Neural progenitor cell (in vitro differentiated cells): ENCODE results near the gene TRPC4AP. TPM values are rescaled to one million over a fixed set of nuclear protein-coding genes. Genes with fewer than 3 reads are reported as not detected.

ENCODE experiments used
- DNase-seq: peaks from one replicate; pipeline ENCODE4 v3.0.0-alpha.2; 2016; ENCODE audit warnings: low spot score
- H2AFZ ChIP-seq: fragments of 200-600 bp; sonication (generic); replicated peaks from 2 replicates; pipeline ENCODE4 v1.6.1; 2016; ENCODE audit warnings: antibody characterized with exemption
- H3F3A ChIP-seq: fragments of 200-600 bp; sonication (generic); 2 replicates; pipeline ENCODE4 v1.6.1; 2016; ENCODE audit warnings: antibody characterized with exemption, low read depth
- H3K27ac ChIP-seq: fragments of 200-600 bp; sonication (generic); 2 replicates; pipeline ENCODE4 v1.5.1; 2016; ENCODE audit warnings: mild to moderate bottlenecking
- H3K27me3 ChIP-seq: fragments of 200-600 bp; sonication (generic); 2 replicates; pipeline ENCODE4 v1.6.1; 2016; ENCODE audit warnings: mild to moderate bottlenecking, moderate library complexity
- H3K36me3 ChIP-seq: fragments of 200-600 bp; sonication (generic); 2 replicates; pipeline ENCODE4 v1.5.1; 2016
- H3K4me1 ChIP-seq: fragments of 200-600 bp; sonication (generic); 2 replicates; pipeline ENCODE4 v1.6.1; 2016; ENCODE audit warnings: mixed run types
- H3K4me2 ChIP-seq: fragments of 200-600 bp; sonication (generic); 2 replicates; pipeline ENCODE4 v1.6.1; 2016
- H3K4me3 ChIP-seq: fragments of 200-600 bp; sonication (generic); 2 replicates; pipeline ENCODE4 v1.5.1; 2016
- H3K79me2 ChIP-seq: fragments of 200-600 bp; sonication (generic); 2 replicates; pipeline ENCODE4 v1.6.1; 2016; ENCODE audit warnings: low read depth
- H3K9ac ChIP-seq: fragments of 200-600 bp; sonication (generic); 2 replicates; pipeline ENCODE4 v1.6.1; 2016
- H3K9me3 ChIP-seq: fragments of 200-600 bp; sonication (generic); 2 replicates; pipeline ENCODE4 v1.5.1; 2016; ENCODE audit warnings: low read depth
- H4K20me1 ChIP-seq: fragments of 200-600 bp; sonication (generic); 2 replicates; pipeline ENCODE4 v1.6.1; 2016; ENCODE audit warnings: low read depth
- H3K27ac Mint-ChIP-seq: 3 replicates; pipeline ENCODE4 v1.8.0; 2021; ENCODE audit warnings: mixed read lengths
- H3K27me3 Mint-ChIP-seq: 2 replicates; pipeline ENCODE4 v1.8.0; 2022; ENCODE audit warnings: low read depth, mild to moderate bottlenecking, inconsistent platforms, moderate library complexity, mixed read lengths; ENCODE audit not compliant: insufficient read depth
- H3K36me3 Mint-ChIP-seq: 3 replicates; pipeline ENCODE4 v1.8.0; 2021; ENCODE audit warnings: mixed read lengths
- H3K4me1 Mint-ChIP-seq: 3 replicates; pipeline ENCODE4 v1.8.0; 2021; ENCODE audit warnings: mixed read lengths
- H3K4me3 Mint-ChIP-seq: 3 replicates; pipeline ENCODE4 v1.8.0; 2021; ENCODE audit warnings: mild to moderate bottlenecking, moderate library complexity, mixed read lengths
- H3K9me3 Mint-ChIP-seq: 3 replicates; pipeline ENCODE4 v1.8.0; 2020; ENCODE audit warnings: mixed read lengths
- EZH2 ChIP-seq: fragments of 200-600 bp; sonication (generic); IDR thresholded peaks from 2 replicates; pipeline ENCODE4 v1.6.1; 2017; ENCODE audit warnings: antibody characterized with exemption, mild to moderate bottlenecking, moderate library complexity
- EZH2phosphoT487 ChIP-seq: fragments of 200-600 bp; sonication (generic); IDR thresholded peaks from 2 replicates; pipeline ENCODE4 v1.6.1; 2017; ENCODE audit warnings: antibody characterized with exemption
- total RNA-seq: library from RNA; depleted of rRNA; stranded (reverse); fragments of >200 nt; gene quantifications from 2 replicates; pipeline ENCODE4 v1.2.3, GENCODE V29; 2015; ENCODE audit warnings: low replicate concordance
- TF ChIP-seq, protein P1 (sequence below): fragments of 200-600 bp; sonication (generic); IDR thresholded peaks from 2 replicates; pipeline ENCODE4 v1.5.1; 2017; ENCODE audit warnings: antibody characterized with exemption, mild to moderate bottlenecking

TRPC4AP gene
- total RNA-seq, 1 donor from 2014 or later = 73.0 TPM

DNA sequence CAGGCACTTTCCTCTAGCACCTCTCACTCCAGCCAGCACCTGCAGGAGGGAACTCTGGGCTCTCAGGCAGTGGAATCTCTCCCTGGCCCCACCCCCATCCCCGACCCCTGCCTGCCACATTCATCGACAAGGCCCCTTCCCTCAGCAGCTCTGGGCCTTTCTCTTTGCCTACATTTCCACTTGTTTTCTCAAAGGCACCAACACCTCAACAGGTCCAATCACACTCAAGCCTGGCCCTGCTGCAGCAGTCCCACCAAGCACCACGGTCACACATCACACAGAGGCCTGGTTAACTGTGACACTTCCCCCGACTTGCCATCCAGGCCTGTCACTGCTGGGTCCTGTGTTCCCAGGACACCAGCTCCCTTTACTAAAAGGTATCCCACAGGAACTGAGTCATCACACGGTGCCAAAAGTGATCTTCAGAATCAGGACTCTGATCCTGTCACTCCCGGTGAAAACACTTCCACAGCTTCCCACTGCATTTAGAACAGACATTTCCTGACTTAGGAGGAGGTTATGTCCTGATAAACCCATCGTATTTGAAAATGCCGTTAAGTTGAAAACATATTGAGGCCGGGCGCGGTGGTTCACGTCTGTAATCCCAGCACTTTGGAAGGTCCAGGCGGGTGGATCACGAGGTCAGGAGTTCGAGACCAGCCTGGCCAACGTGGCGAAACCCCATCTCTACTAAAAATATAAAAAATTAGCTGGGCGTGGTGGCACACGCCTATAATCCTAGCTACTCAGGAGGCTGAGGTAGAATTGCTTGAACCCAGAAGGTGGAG is 82.0 kb downstream of the TRPC4AP start:
- Histone ChIP-seq H3K9ac (no peak overlapping the region), H3K79me2 (no peaks in the 10 kb centered on the region), H3K4me2 (no peak overlapping the region), H4K20me1 (no peaks in the 10 kb centered on the region), H3K27me3 (no peaks in the 10 kb centered on the region), H3K9me3 (no peaks in the 10 kb centered on the region), H3K27ac (no peak overlapping the region), H2AFZ (no peak overlapping the region), H3K36me3 (no peaks in the 10 kb centered on the region), H3K4me3 (no peak overlapping the region), H3F3A (no peaks in the 10 kb centered on the region), H3K4me1 (no peaks in the 10 kb centered on the region)
- Mint-ChIP-seq H3K9me3 (no peaks in the 10 kb centered on the region), H3K36me3 (peaks cover 31% of the 10 kb centered on the region), H3K4me3 (no peak overlapping the region), H3K27me3 (no peaks in the 10 kb centered on the region), H3K27ac (no peak overlapping the region), H3K4me1 (no peaks in the 10 kb centered on the region)
- TF ChIP-seq EZH2phosphoT487 = no peak
- TF ChIP-seq, protein P1, sequence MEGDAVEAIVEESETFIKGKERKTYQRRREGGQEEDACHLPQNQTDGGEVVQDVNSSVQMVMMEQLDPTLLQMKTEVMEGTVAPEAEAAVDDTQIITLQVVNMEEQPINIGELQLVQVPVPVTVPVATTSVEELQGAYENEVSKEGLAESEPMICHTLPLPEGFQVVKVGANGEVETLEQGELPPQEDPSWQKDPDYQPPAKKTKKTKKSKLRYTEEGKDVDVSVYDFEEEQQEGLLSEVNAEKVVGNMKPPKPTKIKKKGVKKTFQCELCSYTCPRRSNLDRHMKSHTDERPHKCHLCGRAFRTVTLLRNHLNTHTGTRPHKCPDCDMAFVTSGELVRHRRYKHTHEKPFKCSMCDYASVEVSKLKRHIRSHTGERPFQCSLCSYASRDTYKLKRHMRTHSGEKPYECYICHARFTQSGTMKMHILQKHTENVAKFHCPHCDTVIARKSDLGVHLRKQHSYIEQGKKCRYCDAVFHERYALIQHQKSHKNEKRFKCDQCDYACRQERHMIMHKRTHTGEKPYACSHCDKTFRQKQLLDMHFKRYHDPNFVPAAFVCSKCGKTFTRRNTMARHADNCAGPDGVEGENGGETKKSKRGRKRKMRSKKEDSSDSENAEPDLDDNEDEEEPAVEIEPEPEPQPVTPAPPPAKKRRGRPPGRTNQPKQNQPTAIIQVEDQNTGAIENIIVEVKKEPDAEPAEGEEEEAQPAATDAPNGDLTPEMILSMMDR = no peak
- TF ChIP-seq EZH2 = no peak
- no peak for DNase-seq

DNA sequence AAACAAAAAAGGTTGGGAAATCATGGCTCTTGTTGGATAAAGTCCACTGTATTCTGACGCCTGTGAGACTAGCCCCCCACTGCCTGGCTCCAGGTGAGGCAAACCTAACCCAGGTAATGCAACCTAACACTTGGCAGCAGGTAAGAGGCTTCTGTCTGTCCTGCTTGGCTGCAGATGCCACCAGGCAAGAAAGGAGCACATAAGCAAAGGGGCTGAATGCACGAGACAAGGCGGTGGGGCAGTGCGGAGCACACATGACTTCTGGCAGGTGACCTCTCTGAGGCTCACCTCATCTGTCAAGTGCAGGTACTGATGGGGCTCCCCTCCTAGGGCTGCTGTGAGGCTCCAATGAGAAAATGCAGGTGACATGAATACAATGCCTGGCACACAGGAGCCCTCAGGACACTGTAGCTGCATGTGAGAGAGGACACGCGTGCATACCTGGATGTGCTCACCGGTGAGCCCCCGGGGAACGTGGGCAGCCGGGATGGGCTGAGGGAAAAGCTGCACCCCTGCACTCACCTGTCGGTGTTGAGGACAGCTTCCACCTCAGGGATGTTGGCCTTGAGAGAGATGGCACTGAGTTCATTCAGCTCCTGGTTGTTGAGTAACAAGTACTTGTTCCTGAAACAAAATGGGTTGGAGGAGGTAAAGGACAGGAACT is 82.8 kb downstream of the TRPC4AP start:
- Histone ChIP-seq H3K4me1 (no peaks in the 10 kb centered on the region), H3K4me3 (no peak overlapping the region), H3K27me3 (no peaks in the 10 kb centered on the region), H2AFZ (no peak overlapping the region), H3K4me2 (no peak overlapping the region), H3K79me2 (no peaks in the 10 kb centered on the region), H3F3A (no peaks in the 10 kb centered on the region), H4K20me1 (no peaks in the 10 kb centered on the region), H3K9ac (no peak overlapping the region), H3K36me3 (no peaks in the 10 kb centered on the region), H3K9me3 (no peaks in the 10 kb centered on the region), H3K27ac (no peak overlapping the region)
- Mint-ChIP-seq H3K9me3 (no peaks in the 10 kb centered on the region), H3K36me3 (peaks cover 31% of the 10 kb centered on the region), H3K27me3 (no peaks in the 10 kb centered on the region), H3K27ac (no peak overlapping the region), H3K4me1 (no peaks in the 10 kb centered on the region), H3K4me3 (no peak overlapping the region)
- DNase-seq = no peak
- TF ChIP-seq EZH2phosphoT487 = no peak
- TF ChIP-seq EZH2 = no peak
- TF ChIP-seq, protein P1 = no peak

DNA sequence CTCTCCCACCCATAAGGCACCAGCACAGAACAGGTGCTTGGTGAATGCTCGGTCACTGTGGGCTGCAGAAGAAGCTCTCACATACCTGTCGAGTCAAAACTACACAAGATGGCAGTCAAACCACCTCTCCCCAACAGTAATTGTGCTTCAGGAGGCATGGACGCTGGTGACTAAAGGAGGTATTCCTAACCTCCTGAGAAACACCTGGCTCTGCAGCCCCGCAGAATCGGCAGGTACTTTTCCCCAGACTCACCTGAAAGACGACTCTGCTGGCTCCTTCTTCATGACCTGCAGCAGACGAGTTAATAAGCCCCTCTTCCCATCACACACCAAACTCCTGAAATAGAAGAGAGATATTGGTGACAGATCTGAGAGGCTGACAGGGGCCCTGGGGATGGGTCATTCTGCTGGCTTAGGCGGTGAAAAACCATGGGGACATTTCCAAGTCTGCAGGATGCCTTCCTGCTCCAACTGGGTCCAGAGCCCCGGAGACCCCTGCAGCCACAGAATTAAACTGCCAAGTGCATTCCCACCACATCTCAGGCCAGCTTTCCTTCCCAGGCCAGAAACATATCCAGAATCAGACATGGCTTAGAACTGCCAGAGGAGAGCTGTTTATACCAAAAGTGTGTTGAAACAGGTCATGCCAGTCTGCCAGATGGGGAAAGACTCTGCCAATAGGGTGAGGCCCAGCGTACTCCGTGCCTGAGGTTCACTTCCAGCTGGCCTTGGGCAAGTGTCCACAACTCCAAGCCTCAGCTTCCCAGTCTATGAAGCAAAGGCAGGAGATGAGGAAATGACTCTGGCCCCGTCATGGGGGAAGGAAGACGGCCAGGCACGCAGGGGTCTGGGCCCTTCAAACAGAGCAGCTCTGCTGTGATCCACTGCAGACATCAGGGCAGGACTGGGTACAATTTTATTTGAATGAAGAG is 83.9 kb downstream of the TRPC4AP start:
- H3F3A ChIP-seq = no peaks in the 10 kb centered on the region
- TF ChIP-seq, protein P1 = no peak
- no peak for TF ChIP-seq EZH2phosphoT487
- Mint-ChIP-seq H3K4me1 (no peaks in the 10 kb centered on the region), H3K27ac (no peak overlapping the region), H3K9me3 (no peaks in the 10 kb centered on the region), H3K36me3 (peaks cover 34% of the 10 kb centered on the region), H3K4me3 (no peak overlapping the region), H3K27me3 (no peaks in the 10 kb centered on the region)
- no peak overlapping the region for H2AFZ ChIP-seq
- no peaks in the 10 kb centered on the region for H4K20me1 ChIP-seq
- H3K79me2 ChIP-seq = no peaks in the 10 kb centered on the region
- H3K4me3 ChIP-seq = no peak overlapping the region
- H3K4me1 ChIP-seq = no peaks in the 10 kb centered on the region
- H3K4me2 ChIP-seq = no peak overlapping the region
- no peak for DNase-seq
- no peaks in the 10 kb centered on the region for H3K9me3 ChIP-seq
- no peaks in the 10 kb centered on the region for H3K27me3 ChIP-seq
- no peaks in the 10 kb centered on the region for H3K36me3 ChIP-seq
- H3K9ac ChIP-seq = no peak overlapping the region
- H3K27ac ChIP-seq = no peak overlapping the region
